Lung (tissue), 12 donors: ENCODE data around the gene IKBKE. TPM values are rescaled to one million over a fixed set of nuclear protein-coding genes. Genes with fewer than 3 reads are reported as not detected.

Experiments
- ATAC-seq: fragments of 200-7000 bp; cut with Tn5 transposase; one replicate; pipeline ENCODE4 v1.9.1; 2020; ENCODE audit warnings: moderate number of reproducible peaks; ENCODE audit not compliant: insufficient read depth, low FRiP score
- DNase-seq, 3 donors: peaks; one replicate each; pipeline ENCODE4 v3.0.0-alpha.2; 2013 to 2017
- H3K27ac ChIP-seq, 2 donors: one replicate each; pipeline ENCODE4 v1.5.1; 2013; ENCODE audit warnings: mild to moderate bottlenecking in 2 of 2, moderate library complexity in 2 of 2, control low read depth in 1 of 2, inconsistent platforms in 1 of 2, low read depth in 1 of 2, low read length in 1 of 2
- H3K27me3 ChIP-seq, 3 donors: one replicate each; pipeline ENCODE4 v1.5.1; 2013; ENCODE audit warnings: low read length in 2 of 3; ENCODE audit not compliant: control insufficient read depth in 3 of 3, insufficient read depth in 3 of 3
- H3K36me3 ChIP-seq, 4 donors: one replicate each; pipeline ENCODE4 v1.5.1; 2013; ENCODE audit warnings: low read length in 4 of 4, mild to moderate bottlenecking in 1 of 4, moderate library complexity in 1 of 4; ENCODE audit not compliant: control insufficient read depth in 4 of 4, insufficient read depth in 4 of 4
- H3K4me1 ChIP-seq, 5 donors: one replicate each; pipeline ENCODE4 v1.5.1; 2013; ENCODE audit warnings: low read length in 5 of 5, mild to moderate bottlenecking in 2 of 5, moderate library complexity in 1 of 5; ENCODE audit not compliant: control insufficient read depth in 5 of 5, insufficient read depth in 5 of 5
- H3K4me3 ChIP-seq: one replicate; pipeline ENCODE4 v1.5.1; 2013; ENCODE audit warnings: mild to moderate bottlenecking, control low read depth, moderate library complexity
- H3K9ac ChIP-seq, 2 donors: one replicate each; pipeline ENCODE4 v1.5.1; 2013; ENCODE audit warnings: low read length in 2 of 2, control low read depth in 1 of 2; ENCODE audit not compliant: insufficient read depth in 1 of 2
- H3K9me3 ChIP-seq, 4 donors: one replicate each; pipeline ENCODE4 v1.5.1; 2013; ENCODE audit warnings: low read length in 3 of 4, mild to moderate bottlenecking in 1 of 4, moderate library complexity in 1 of 4; ENCODE audit not compliant: control insufficient read depth in 4 of 4, insufficient read depth in 3 of 4
- CTCF ChIP-seq: IDR thresholded peaks from 2 replicates; pipeline ENCODE4 v1.5.1; 2012; ENCODE audit warnings: mild to moderate bottlenecking; ENCODE audit errors: control extremely low read depth, extremely low read depth
- WGBS, 2 donors: extraction: QIAGEN DNeasy Blood & Tissue Kit; methylation state at CpG; one replicate each; pipeline ENCODE4 v1.1.7; 2013; 5-methylcytosine and 5-hydroxymethylcytosine counted together
- polyA plus RNA-seq, 2 donors: library from polyadenylated mRNA; stranded (reverse); fragments of 200-250 nt; gene quantifications; one replicate each; pipeline ENCODE4 v1.2.1, GENCODE V29; 2013
- total RNA-seq, 2 donors: library from RNA; depleted of rRNA in 1 of 2; stranded (reverse); fragments of >200 nt in 1 of 2; gene quantifications; one replicate each; pipeline ENCODE4 v1.2.1, GENCODE V29; 2014 to 2021
- donor health status: control.
- donor health status: control.
- donor health status: Bipolar disorder and iron deficiency.
- donor health status: healthy.
- donor health status: DM: yes; HTN: yes; CAD: no.

The IKBKE gene
- total and polyA plus RNA-seq, 4 donors: 6.1 to 17.1 (median 11.7) TPM

DNA sequence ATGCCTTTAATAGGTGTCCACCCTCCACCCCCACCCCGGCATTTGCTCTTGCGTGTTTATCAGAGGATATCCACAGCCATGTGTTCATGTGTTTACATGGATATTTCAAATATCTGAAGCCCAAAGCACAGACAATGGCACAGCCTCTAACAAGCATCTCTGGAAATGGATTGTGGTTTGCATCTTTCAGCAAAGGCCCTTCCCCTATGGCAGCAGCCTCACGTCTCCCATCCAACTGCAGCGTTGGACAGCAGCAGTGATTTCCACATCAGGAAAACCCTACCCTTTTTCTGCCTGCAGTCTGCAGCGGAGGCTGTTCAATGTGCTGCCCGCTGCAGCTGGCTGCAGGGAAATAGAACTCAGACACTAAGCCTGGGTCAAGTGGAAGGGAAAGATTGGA is 38.7 kb downstream of the IKBKE start:
- no peaks in the 10 kb centered on the region for H3K36me3 ChIP-seq
- H3K9me3 ChIP-seq: no peaks in the 10 kb centered on the region
- peaks cover 0 to 18% (median 7%) of the 10 kb centered on the region in 3 donors for H3K27me3 ChIP-seq
- ATAC-seq (no peak), DNase-seq (peak; percentile 46 to 71 (median 67))
- no peak for TF ChIP-seq CTCF
- peaks cover under 1 to 43% (median 14%) of the 10 kb centered on the region in 5 donors for H3K4me1 ChIP-seq
- H3K27ac ChIP-seq: peak overlapping the region in 1 of 2 donors; percentile 32
- WGBS, 2 donors: 24 to 47% methylated on average over 6 of the region's 6 CpGs
- no peak overlapping the region for H3K9ac ChIP-seq
- no peak overlapping the region for H3K4me3 ChIP-seq

- Histone ChIP-seq H3K27ac (no peak overlapping the region), H3K9me3 (no peaks in the 10 kb centered on the region), H3K4me3 (no peak overlapping the region), H3K36me3 (no peaks in the 10 kb centered on the region), H3K27me3 (peaks cover 0 to 18% (median 7%) of the 10 kb centered on the region in 3 donors), H3K9ac (no peak overlapping the region), H3K4me1 (peaks cover 0 to 39% (median 14%) of the 10 kb centered on the region in 5 donors)
- TF ChIP-seq CTCF: no peak
- no peak for DNase-seq
- ATAC-seq: no peak
- 85 to 92% methylated on average over 12 of the region's 12 CpGs for whole genome bisulfite sequencing, 2 donors
Observed at GRCh38 chr1:206509612-206510257, 39.5 kb downstream of the IKBKE start.

GRCh38 chr1:206510371-206510770 is 40.1 kb downstream of the IKBKE start:
- H3K9ac ChIP-seq: no peak overlapping the region
- no peak for TF ChIP-seq CTCF
- H3K9me3 ChIP-seq: no peaks in the 10 kb centered on the region
- no peak overlapping the region for H3K4me3 ChIP-seq
- WGBS, 2 donors: 91 to 98% methylated on average over 5 of the region's 5 CpGs
- peak overlapping the region in 1 of 2 donors; percentile 4 for H3K27ac ChIP-seq
- H3K36me3 ChIP-seq: no peaks in the 10 kb centered on the region
- ATAC-seq (no peak), DNase-seq (no peak)
- peaks cover 0 to 18% (median 7%) of the 10 kb centered on the region in 3 donors for H3K27me3 ChIP-seq
- peaks cover 0 to 38% (median 14%) of the 10 kb centered on the region in 5 donors for H3K4me1 ChIP-seq
